HG03039 (cell line): ENCODE measurements around the gene IL17RA.
"Not testable (repeated sequence)": the region's sequence is repeated elsewhere in the genome, so short reads cannot be mapped to it uniquely, and the experiment has no call there.

ENCODE experiments used
- ATAC-seq: cut with Tn5 transposase; IDR thresholded peaks from one replicate; pipeline ENCODE4 v1.9.1; 2021; ENCODE audit warnings: mild to moderate bottlenecking, moderate library complexity; ENCODE audit not compliant: unreplicated experiment

Gene IL17RA

GRCh38 chr22:17120281-17120680 is 35.5 kb downstream of the IL17RA start:
- ATAC-seq = no peak

GRCh38 chr22:17120711-17121232 is 36.0 kb downstream of the IL17RA start:
- no peak for ATAC-seq

GRCh38 chr22:17121233-17122195 is 36.7 kb downstream of the IL17RA start, which contains the start of gene TMEM121B:
TSS of gene TMEM121B (minus strand) at chr22:17121360. CDS start at chr22:17121127, 233 bp downstream.
- no peak for ATAC-seq

GRCh38 chr22:17130199-17130598 is 45.4 kb downstream of the IL17RA start:
- ATAC-seq = no peak

GRCh38 chr22:17131686-17132085 is 46.9 kb downstream of the IL17RA start:
- no peak for ATAC-seq

GRCh38 chr22:17132112-17132511 is 47.3 kb downstream of the IL17RA start:
- no peak for ATAC-seq

GRCh38 chr22:17133137-17133536 is 48.3 kb downstream of the IL17RA start:
- no peak for ATAC-seq

GRCh38 chr22:17135153-17135760 is 50.5 kb downstream of the IL17RA start:
- no peak for ATAC-seq

- ATAC-seq = no peak
Observed at GRCh38 chr22:17137170-17137569, 52.4 kb downstream of the IL17RA start.

- no peak for ATAC-seq
Observed at GRCh38 chr22:17137861-17138425, 53.1 kb downstream of the IL17RA start.

- ATAC-seq = no peak
Observed at GRCh38 chr22:17138513-17138912, 53.7 kb downstream of the IL17RA start.

GRCh38 chr22:17140022-17140421 is 55.2 kb downstream of the IL17RA start:
- no peak for ATAC-seq

- ATAC-seq = no peak
Observed at GRCh38 chr22:17140826-17141766, 56.3 kb downstream of the IL17RA start.

- ATAC-seq = no peak
Observed at GRCh38 chr22:17143101-17143500, 58.3 kb downstream of the IL17RA start.

- no peak for ATAC-seq
Observed at GRCh38 chr22:17143826-17144225, 59.0 kb downstream of the IL17RA start.

GRCh38 chr22:17145021-17145680 is 60.4 kb downstream of the IL17RA start:
- no peak for ATAC-seq

- not testable (repeated sequence) for ATAC-seq
Observed at GRCh38 chr22:17147458-17147857, 62.7 kb downstream of the IL17RA start.

GRCh38 chr22:17149076-17149815 is 64.4 kb downstream of the IL17RA start:
- ATAC-seq = no peak

GRCh38 chr22:17152340-17152739 is 67.5 kb downstream of the IL17RA start:
- no peak for ATAC-seq
